K562 (cell line): ENCODE data around the gene NDUFB8. TPM values are rescaled to one million over a fixed set of nuclear protein-coding genes. Genes with fewer than 3 reads are reported as not detected.

Experiments
- ATAC-seq: fragments of 200-7000 bp; cut with Tn5 transposase; 3 replicates; pipeline ENCODE4 v1.9.1; 2020; ENCODE audit warnings: moderate library complexity
- BruUV-seq: library from RNA; stranded (reverse); fragments of 400-500 nt; replicated peaks from 2 replicates; lab custom pipeline; 2021; lab: Mats Ljungman, UMichigan
- CTCF ChIA-PET: fragments of 300-600 bp; formaldehyde crosslinking; extraction: SDS; loops from one replicate; lab custom pipeline; 2021; ENCODE audit warnings: low intra/inter-chr PET ratio; lab: Yijun Ruan, JAX
- POLR2A ChIA-PET: fragments of 300-600, 350-650 bp; sonication (Branson Sonifier 250); formaldehyde crosslinking; extraction: SDS; loops from one replicate; lab custom pipeline; 2021; ENCODE audit warnings: antibody characterized with exemption, inconsistent platforms; lab: Yijun Ruan, JAX
- DNase-seq, 4 experiments: peaks; one replicate each; pipeline versions ENCODE4 v3.0.0 to v3.0.0-alpha.2; 2011 to 2018; ENCODE audit warnings: low spot score in 3 of 4, mixed read lengths in 3 of 4; ENCODE audit errors: extremely low read depth in 1 of 4
- FAIRE-seq: peaks from 2 replicates; lab custom pipeline; 2011; peaks lifted over from hg19 to GRCh38; lab: Jason Lieb, UNC
- H2AFZ ChIP-seq: 2 replicates; pipeline ENCODE4 v1.6.0; 2011; ENCODE audit warnings: low read depth, low read length, control low read depth, inconsistent platforms
- H3K27ac ChIP-seq: fragments of 200-600 bp; 3 replicates; pipeline ENCODE4 v1.8.0; 2011; ENCODE audit warnings: low read depth, mild to moderate bottlenecking, control low read depth, inconsistent platforms, low read length, moderate library complexity, mixed read lengths; ENCODE audit errors: extremely low read depth
- H3K27me3 ChIP-seq, 2 experiments: fragments of 300-600 bp in 1 of 2; 2 replicates in 1 of 2; 3 replicates in 1 of 2; pipeline versions ENCODE4 v1.6.0 to v1.8.0; 2011; ENCODE audit warnings: inconsistent platforms in 2 of 2, low read length in 2 of 2, mild to moderate bottlenecking in 1 of 2, mixed read lengths in 1 of 2, moderate library complexity in 1 of 2; ENCODE audit not compliant: control insufficient read depth in 2 of 2, insufficient read depth in 2 of 2
- H3K36me3 ChIP-seq: fragments of 300-600 bp; 3 replicates; pipeline ENCODE4 v1.8.0; 2011; ENCODE audit warnings: mild to moderate bottlenecking, low read length, inconsistent platforms; ENCODE audit not compliant: control insufficient read depth, insufficient read depth
- H3K4me1 ChIP-seq, 2 experiments: fragments of 200-600 bp in 1 of 2; replicated peaks in 1 of 2; 2 replicates in 1 of 2; 3 replicates in 1 of 2; pipeline versions ENCODE4 v1.5.1 to v1.8.0; 2011; ENCODE audit warnings: inconsistent platforms in 2 of 2, low read length in 2 of 2, mild to moderate bottlenecking in 1 of 2, mixed read lengths in 1 of 2, moderate library complexity in 1 of 2; ENCODE audit not compliant: control insufficient read depth in 2 of 2, insufficient read depth in 2 of 2
- H3K4me2 ChIP-seq: 2 replicates; pipeline ENCODE4 v1.6.1; 2011; ENCODE audit warnings: low read length, control low read depth, inconsistent platforms, mixed read lengths; ENCODE audit not compliant: insufficient read depth
- H3K4me3 ChIP-seq: fragments of 200-600 bp; sonication (generic), shearing (Covaris generic); 2 replicates; pipeline ENCODE4 v1.5.1; 2016; ENCODE audit warnings: control low read depth, inconsistent platforms
- H3K79me2 ChIP-seq: fragments of 200-600 bp; 3 replicates; pipeline ENCODE4 v1.8.0; 2011; ENCODE audit warnings: low read length, inconsistent platforms; ENCODE audit not compliant: control insufficient read depth, insufficient read depth
- H3K9ac ChIP-seq, 2 experiments: 2 replicates each; pipeline versions ENCODE4 v1.6.0 to v1.6.1; 2011; ENCODE audit warnings: low read depth in 2 of 2, low read length in 2 of 2, control low read depth in 1 of 2, inconsistent platforms in 1 of 2, mild to moderate bottlenecking in 1 of 2, mixed read lengths in 1 of 2; ENCODE audit not compliant: insufficient read depth in 1 of 2
- H3K9me1 ChIP-seq: one replicate; pipeline ENCODE4 v1.6.0; 2011; ENCODE audit warnings: inconsistent platforms, mild to moderate bottlenecking, low read length, moderate library complexity; ENCODE audit not compliant: control insufficient read depth, insufficient read depth
- H3K9me3 ChIP-seq: replicated peaks from 2 replicates; pipeline ENCODE4 v1.5.1; 2011; ENCODE audit warnings: low read depth, low read length, inconsistent platforms; ENCODE audit not compliant: control insufficient read depth, insufficient read depth
- H4K20me1 ChIP-seq: replicated peaks from 2 replicates; pipeline ENCODE4 v1.6.1; 2011; ENCODE audit warnings: low read length, inconsistent platforms, mixed read lengths; ENCODE audit not compliant: control insufficient read depth, insufficient read depth
- ARHGAP35 ChIP-seq: fragments of 450-650 bp; IDR thresholded peaks from 2 replicates; pipeline ENCODE4 v1.6.1; 2018; ENCODE audit not compliant: partially characterized antibody
- ELF4 ChIP-seq: fragments of 450-650 bp; formaldehyde crosslinking; IDR thresholded peaks from 2 replicates; pipeline ENCODE4 v1.4.0; 2022; ENCODE audit warnings: missing genetic modification characterization
- HMGXB4 ChIP-seq: sonication (generic); formaldehyde crosslinking; IDR thresholded peaks from 2 replicates; pipeline ENCODE4 v1.8.1; 2023; ENCODE audit warnings: mild to moderate bottlenecking, missing genetic modification reagents
- IRF2 ChIP-seq: sonication (generic); formaldehyde crosslinking; IDR thresholded peaks from 2 replicates; pipeline ENCODE4 v1.8.1; 2022; ENCODE audit warnings: mild to moderate bottlenecking, missing genetic modification reagents
- NFE2L1 ChIP-seq: fragments of 450-650 bp; IDR thresholded peaks from 2 replicates; pipeline ENCODE4 v1.6.1; 2016; ENCODE audit warnings: missing genetic modification characterization, low read depth, mild to moderate bottlenecking, missing compliant biosample characterization, moderate library complexity, borderline replicate concordance
- NFRKB ChIP-seq: fragments of 450-650 bp; IDR thresholded peaks from 2 replicates; pipeline ENCODE4 v1.6.1; 2016; ENCODE audit warnings: low read depth
- PTTG1 ChIP-seq: fragments of 450-650 bp; IDR thresholded peaks from 2 replicates; pipeline ENCODE4 v1.6.1; 2016; ENCODE audit warnings: low read depth, mild to moderate bottlenecking, missing genetic modification characterization, missing compliant biosample characterization
- RB1 ChIP-seq: fragments of 450-650 bp; IDR thresholded peaks from 2 replicates; pipeline ENCODE4 v1.6.1; 2017; ENCODE audit warnings: low read depth, mild to moderate bottlenecking
- RBM14 ChIP-seq: fragments of 200-400 bp; formaldehyde crosslinking; IDR thresholded peaks from 2 replicates; pipeline ENCODE4 v1.6.1; 2018; ENCODE audit warnings: low read depth, mild to moderate bottlenecking, low read length, moderate library complexity, borderline replicate concordance; ENCODE audit not compliant: insufficient read depth
- SETDB1 ChIP-seq: IDR thresholded peaks from one replicate; pipeline ENCODE4 v1.6.1; 2012; ENCODE audit warnings: low read length, control low read depth, inconsistent platforms
- SFPQ ChIP-seq: fragments of 200-400 bp; formaldehyde crosslinking; IDR thresholded peaks from 2 replicates; pipeline ENCODE4 v1.6.1; 2017; ENCODE audit warnings: mild to moderate bottlenecking, low read depth, low read length, moderate library complexity
- SIX5 ChIP-seq, 2 experiments: IDR thresholded peaks; 2 replicates each; pipeline ENCODE4 v1.6.1; 2011; ENCODE audit warnings: low read length in 2 of 2, borderline replicate concordance in 1 of 2, low read depth in 1 of 2, mild to moderate bottlenecking in 1 of 2, moderate library complexity in 1 of 2; ENCODE audit not compliant: insufficient read depth in 1 of 2
- TBL1XR1 ChIP-seq, 2 experiments: IDR thresholded peaks; 2 replicates each; pipeline ENCODE4 v1.6.1; 2012; ENCODE audit warnings: improper control_type of control experiment in 2 of 2, low read length in 2 of 2, mild to moderate bottlenecking in 1 of 2
- TCF3 ChIP-seq: sonication (generic); formaldehyde crosslinking; IDR thresholded peaks from 2 replicates; pipeline ENCODE4 v1.4.0; 2020; ENCODE audit warnings: mild to moderate bottlenecking, missing genetic modification reagents
- THRB ChIP-seq: fragments of 450-650 bp; formaldehyde crosslinking; conservative IDR thresholded peaks from 2 replicates; pipeline ENCODE4 v1.4.0; 2022; ENCODE audit warnings: mild to moderate bottlenecking, missing genetic modification characterization
- WGBS: fragments of 100-300 bp; shearing (Covaris generic); methylation state at CpG from one replicate; pipeline ENCODE4 v1.1.6; 2016; ENCODE audit warnings: low coverage, mixed read lengths; ENCODE audit not compliant: insufficient coverage; ENCODE audit errors: missing lambda C conversion rate; 5-methylcytosine and 5-hydroxymethylcytosine counted together
- in situ Hi-C: fragments of 300-500 bp; cut with MboI; formaldehyde crosslinking; loops from 4 replicates; pipeline ENCODE4 v1.15.0; 2018; ENCODE audit warnings: inconsistent platforms, mixed read lengths
- intact Hi-C: fragments of 100-400 bp; cut with micrococcal nuclease; formaldehyde crosslinking; loops from 2 replicates; pipeline ENCODE4 v1.14.2; 2022
- polyA plus RNA-seq, 8 experiments: library from polyadenylated mRNA; depleted of rRNA in 4 of 8; stranded (reverse) in 5 of 8; unstranded in 3 of 8; fragments of >200 nt; fragmentation: Nextera tagmentation in 2 of 8; fragmentation: Illumina TruSeq in 1 of 8; extraction: Ambion mirVana in 2 of 8; extraction: Trizol in 1 of 8; gene quantifications; 2 replicates each; pipeline versions ENCODE4 v1.2.1 to v1.2.3, GENCODE V29; 2011 to 2014; ENCODE audit warnings: inconsistent platforms in 1 of 8, missing spikeins in 1 of 8
- total RNA-seq, 7 experiments: library from RNA; depleted of rRNA in 6 of 7; stranded (reverse); fragments of >200 nt in 6 of 7; fragmentation: Illumina TruSeq in 2 of 7; extraction: Trizol in 2 of 7; gene quantifications; 2 replicates each; pipeline versions ENCODE4 v1.2.1 to v1.2.3, GENCODE V29; 2011 to 2021; ENCODE audit warnings: low replicate concordance in 1 of 7

Gene NDUFB8
- total and polyA plus RNA-seq, 9 of the 15 experiments (the other 6 are each of a cell fraction or from before 2014, with no cell fraction given): 131 to 360 (median 199) TPM

GRCh38 chr10:100571084-100571856 is 41.6 kb upstream of the NDUFB8 start:
- H3K9me3 ChIP-seq: no peaks in the 10 kb centered on the region
- no peaks in the 10 kb centered on the region for H3K9me1 ChIP-seq
- no peak for DNase-seq
- H3K9ac ChIP-seq: no peak overlapping the region
- FAIRE-seq: no peak
- H3K36me3 ChIP-seq: no peaks in the 10 kb centered on the region
- no peaks in the 10 kb centered on the region for H4K20me1 ChIP-seq
- BruUV-seq: no TSS peak
- no peaks in the 10 kb centered on the region for H3K79me2 ChIP-seq
- 7% methylated on average over 16 of the region's 24 CpGs for WGBS
- ChIA-PET POLR2A (no interaction called here), CTCF (no interaction called here)
- ATAC-seq: no peak
- in situ Hi-C loops: loop anchor here (25.0 kb wide), 1 partner anchor 291 kb away; no protein-coding TSS in a partner anchor
- H3K4me2 ChIP-seq: no peak overlapping the region
- H3K4me3 ChIP-seq: no peak overlapping the region
- H3K27me3 ChIP-seq: peaks cover 9 to 48% of the 10 kb centered on the region in 2 experiments; a peak in 4 of 5 replicates
- no peak overlapping the region for H2AFZ ChIP-seq
- no peak overlapping the region for H3K27ac ChIP-seq
- H3K4me1 ChIP-seq: peaks cover 0 to 5% of the 10 kb centered on the region in 2 experiments; a peak in 2 of 5 replicates
- intact Hi-C loops: no loop called here
- TF ChIP-seq HMGXB4 (CRISPR knock-in tag): no peak
- TF ChIP-seq ELF4: no peak
- TF ChIP-seq SETDB1: no peak
- TF ChIP-seq RB1: no peak
- no peak for TF ChIP-seq SIX5 (IDR thresholded peaks at IDR 0.05; ENCODE audit: borderline replicate concordance in 1 of 2, insufficient read depth in 1 of 2, low read depth in 1 of 2, low read length in 2 of 2)
- TF ChIP-seq IRF2: no peak
- TF ChIP-seq TCF3: no peak
- TF ChIP-seq PTTG1 (tag): no peak
- no peak for TF ChIP-seq ARHGAP35
- TF ChIP-seq SFPQ: no peak
- no peak for TF ChIP-seq TBL1XR1 (IDR thresholded peaks at IDR 0.05; ENCODE audit: low read length in 2 of 2)
- TF ChIP-seq THRB (CRISPR knock-in tag): no peak
- no peak for TF ChIP-seq RBM14
- no peak for TF ChIP-seq NFE2L1 (tag)
- no peak for TF ChIP-seq NFRKB
